Activated CD4-positive, alpha-beta T cell treated with anti-CD3 and anti-CD28 coated beads, Interleukin-2, amount 10 ng/mL, durations not matched to agents 7 days and 5 days (primary cell): ENCODE measurements around the gene ARHGAP6. TPM values are rescaled to one million over a fixed set of nuclear protein-coding genes. Genes with fewer than 3 reads are reported as not detected.
A peak's percentile ranks its signal among the peaks of the same experiment; 100 is the strongest.
"Not testable (repeated sequence)": the region's sequence is repeated elsewhere in the genome, so short reads cannot be mapped to it uniquely, and the experiment has no call there.

Experiments used
- CTCF ChIA-PET: fragments of 350-600 bp; sonication (Branson Sonifier 250); formaldehyde crosslinking; loops from one replicate; lab custom pipeline; 2021; ENCODE audit warnings: antibody characterized with exemption; lab: Charles Lee
- POLR2A ChIA-PET: fragments of 350-600 bp; sonication (Branson Sonifier 250); formaldehyde crosslinking; loops from one replicate; lab custom pipeline; 2021; ENCODE audit warnings: antibody characterized with exemption; lab: Charles Lee
- DNase-seq: peaks from one replicate; pipeline ENCODE4 v3.0.0-alpha.2; 2020
- H3K27ac Mint-ChIP-seq: one replicate; pipeline ENCODE4 v1.8.0; 2021; ENCODE audit warnings: mild to moderate bottlenecking, moderate library complexity, mixed read lengths
- H3K27me3 Mint-ChIP-seq: one replicate; pipeline ENCODE4 v1.8.0; 2021; ENCODE audit warnings: mixed read lengths
- H3K36me3 Mint-ChIP-seq: one replicate; pipeline ENCODE4 v1.8.0; 2021; ENCODE audit warnings: low read depth, mixed read lengths
- H3K4me1 Mint-ChIP-seq: one replicate; pipeline ENCODE4 v1.8.0; 2021; ENCODE audit warnings: mixed read lengths
- H3K4me3 Mint-ChIP-seq: one replicate; pipeline ENCODE4 v1.8.0; 2021; ENCODE audit warnings: mild to moderate bottlenecking, moderate library complexity, mixed read lengths
- H3K9me3 Mint-ChIP-seq: one replicate; pipeline ENCODE4 v1.8.0; 2021; ENCODE audit warnings: mixed read lengths
- total RNA-seq, 2 experiments: library from RNA; stranded (reverse); gene quantifications; one replicate each; pipeline ENCODE4 v1.2.3, GENCODE V29; 2021

Gene ARHGAP6
- total RNA-seq, 2 experiments from 2014 or later, result not detected

- ChIA-PET POLR2A (no interaction called here), CTCF (no interaction called here)
- no peaks in the 10 kb centered on the region for H3K9me3 Mint-ChIP-seq
- H3K27me3 Mint-ChIP-seq, result peaks cover 11% of the 10 kb centered on the region
- no peak for DNase-seq
- H3K4me3 Mint-ChIP-seq, result no peak overlapping the region
- no peak overlapping the region for H3K27ac Mint-ChIP-seq
- no peaks in the 10 kb centered on the region for H3K4me1 Mint-ChIP-seq
- H3K36me3 Mint-ChIP-seq, result no peaks in the 10 kb centered on the region
Measured at GRCh38 chrX:11628399-11628798, 37.3 kb downstream of the ARHGAP6 start.

GRCh38 chrX:11626351-11626750, 39.4 kb downstream of the ARHGAP6 start:
- ChIA-PET POLR2A (no interaction called here), CTCF (no interaction called here)
- Mint-ChIP-seq H3K4me3 (no peak overlapping the region), H3K27ac (no peak overlapping the region), H3K4me1 (no peaks in the 10 kb centered on the region), H3K27me3 (peaks cover 8% of the 10 kb centered on the region), H3K9me3 (no peaks in the 10 kb centered on the region), H3K36me3 (no peaks in the 10 kb centered on the region)
- no peak for DNase-seq

- Mint-ChIP-seq H3K27ac (no peak overlapping the region), H3K27me3 (peaks cover 16% of the 10 kb centered on the region), H3K4me3 (no peak overlapping the region), H3K9me3 (no peaks in the 10 kb centered on the region), H3K4me1 (no peaks in the 10 kb centered on the region), H3K36me3 (no peaks in the 10 kb centered on the region)
- ChIA-PET POLR2A (no interaction called here), CTCF (no interaction called here)
- DNase-seq, result no peak
Measured at GRCh38 chrX:11619441-11619840, 46.3 kb downstream of the ARHGAP6 start.

GRCh38 chrX:11614253-11614652, 51.5 kb downstream of the ARHGAP6 start:
- CTCF ChIA-PET, result interaction anchor here (1.0 kb wide), 1 partner anchor 10 kb away, joined by 3 read pairs; no protein-coding TSS in a partner anchor
- H3K27ac Mint-ChIP-seq, H3K4me1 Mint-ChIP-seq, H3K9me3 Mint-ChIP-seq, POLR2A ChIA-PET, H3K27me3 Mint-ChIP-seq, DNase-seq, H3K36me3 Mint-ChIP-seq, H3K4me3 Mint-ChIP-seq: not testable (repeated sequence)

- ChIA-PET CTCF (no interaction called here), POLR2A (no interaction called here)
- no peak for DNase-seq
- no peaks in the 10 kb centered on the region for H3K27me3 Mint-ChIP-seq
- H3K27ac Mint-ChIP-seq, result no peak overlapping the region
- H3K4me3 Mint-ChIP-seq, result no peak overlapping the region
- H3K4me1 Mint-ChIP-seq, result no peaks in the 10 kb centered on the region
- no peaks in the 10 kb centered on the region for H3K36me3 Mint-ChIP-seq
- no peaks in the 10 kb centered on the region for H3K9me3 Mint-ChIP-seq
Measured at GRCh38 chrX:11611965-11612364, 53.8 kb downstream of the ARHGAP6 start.

- no peak for DNase-seq
- ChIA-PET POLR2A (no interaction called here), CTCF (interaction anchor here (0.7 kb wide), 1 partner anchor 56 kb away, joined by 3 read pairs; no protein-coding TSS in a partner anchor)
- H3K27ac Mint-ChIP-seq, result no peak overlapping the region
- H3K4me1 Mint-ChIP-seq, result no peaks in the 10 kb centered on the region
- H3K4me3 Mint-ChIP-seq, result no peak overlapping the region
- no peaks in the 10 kb centered on the region for H3K36me3 Mint-ChIP-seq
- H3K9me3 Mint-ChIP-seq, result no peaks in the 10 kb centered on the region
- no peaks in the 10 kb centered on the region for H3K27me3 Mint-ChIP-seq
Measured at GRCh38 chrX:11611161-11611560, 54.6 kb downstream of the ARHGAP6 start.

GRCh38 chrX:11609109-11609508, 56.6 kb downstream of the ARHGAP6 start:
- Mint-ChIP-seq H3K36me3 (no peaks in the 10 kb centered on the region), H3K4me3 (no peak overlapping the region), H3K9me3 (no peaks in the 10 kb centered on the region), H3K27ac (no peak overlapping the region), H3K4me1 (no peaks in the 10 kb centered on the region), H3K27me3 (no peaks in the 10 kb centered on the region)
- CTCF ChIA-PET, result no interaction called here
- POLR2A ChIA-PET, result no interaction called here
- DNase-seq, result no peak

- Mint-ChIP-seq H3K4me1 (no peaks in the 10 kb centered on the region), H3K27ac (no peak overlapping the region), H3K36me3 (no peaks in the 10 kb centered on the region), H3K4me3 (no peak overlapping the region), H3K27me3 (no peaks in the 10 kb centered on the region), H3K9me3 (no peaks in the 10 kb centered on the region)
- POLR2A ChIA-PET, result no interaction called here
- no peak for DNase-seq
- CTCF ChIA-PET, result no interaction called here
Measured at GRCh38 chrX:11606408-11606807, 59.3 kb downstream of the ARHGAP6 start.

GRCh38 chrX:11600578-11600977, 65.1 kb downstream of the ARHGAP6 start:
- ChIA-PET POLR2A (no interaction called here), CTCF (no interaction called here)
- Mint-ChIP-seq H3K4me1 (no peaks in the 10 kb centered on the region), H3K27ac (no peak overlapping the region), H3K27me3 (peaks cover 13% of the 10 kb centered on the region), H3K4me3 (no peak overlapping the region), H3K9me3 (no peaks in the 10 kb centered on the region), H3K36me3 (no peaks in the 10 kb centered on the region)
- DNase-seq, result no peak

- Mint-ChIP-seq H3K27ac (no peak overlapping the region), H3K4me3 (no peak overlapping the region)
Measured at GRCh38 chrX:11597479-11597878, 68.2 kb downstream of the ARHGAP6 start.

GRCh38 chrX:11591723-11592346, 73.9 kb downstream of the ARHGAP6 start:
- Mint-ChIP-seq H3K36me3 (no peaks in the 10 kb centered on the region), H3K27me3 (peaks cover 8% of the 10 kb centered on the region), H3K9me3 (peaks cover 2% of the 10 kb centered on the region), H3K27ac (peak overlapping the region; percentile 82), H3K4me3 (peak overlapping the region; percentile 22), H3K4me1 (peaks cover 10% of the 10 kb centered on the region)
- DNase-seq, result no peak
- POLR2A ChIA-PET, result interaction anchor here (0.6 kb wide), 1 partner anchor 126 kb away, joined by 3 read pairs; no protein-coding TSS in a partner anchor
- CTCF ChIA-PET, result no interaction called here

More at GRCh38 chrX:11597479-11597878, 68.2 kb downstream of the ARHGAP6 start:
- no peak for DNase-seq
- Mint-ChIP-seq H3K36me3 (no peaks in the 10 kb centered on the region), H3K4me1 (no peaks in the 10 kb centered on the region), H3K27me3 (peaks cover 16% of the 10 kb centered on the region), H3K9me3 (no peaks in the 10 kb centered on the region)
- CTCF ChIA-PET, result no interaction called here
- POLR2A ChIA-PET, result no interaction called here

GRCh38 chrX:11589641-11590040, 76.1 kb downstream of the ARHGAP6 start:
- H3K4me3 Mint-ChIP-seq, result no peak overlapping the region
- POLR2A ChIA-PET, result no interaction called here

GRCh38 chrX:11588097-11588496, 77.6 kb downstream of the ARHGAP6 start:
- Mint-ChIP-seq H3K4me1 (peaks cover 10% of the 10 kb centered on the region), H3K9me3 (peaks cover 2% of the 10 kb centered on the region), H3K36me3 (no peaks in the 10 kb centered on the region), H3K27me3 (peaks cover 2% of the 10 kb centered on the region), H3K27ac (no peak overlapping the region), H3K4me3 (no peak overlapping the region)
- no peak for DNase-seq
- CTCF ChIA-PET, result no interaction called here
- POLR2A ChIA-PET, result no interaction called here

More at GRCh38 chrX:11589641-11590040, 76.1 kb downstream of the ARHGAP6 start:
- Mint-ChIP-seq H3K27ac (no peak overlapping the region), H3K9me3 (peaks cover 2% of the 10 kb centered on the region), H3K36me3 (no peaks in the 10 kb centered on the region), H3K4me1 (peaks cover 10% of the 10 kb centered on the region), H3K27me3 (peaks cover 2% of the 10 kb centered on the region)
- CTCF ChIA-PET, result no interaction called here
- no peak for DNase-seq

GRCh38 chrX:11585174-11585573, 80.5 kb downstream of the ARHGAP6 start:
- Mint-ChIP-seq H3K36me3 (no peaks in the 10 kb centered on the region), H3K9me3 (no peaks in the 10 kb centered on the region), H3K4me1 (no peaks in the 10 kb centered on the region), H3K27me3 (peaks cover 2% of the 10 kb centered on the region), H3K27ac (no peak overlapping the region), H3K4me3 (no peak overlapping the region)
- no peak for DNase-seq
- ChIA-PET POLR2A (no interaction called here), CTCF (no interaction called here)
